Uterus (tissue), 2 donors: Measurements from ENCODE around the gene FAR1.

Experiments used
- POLR2A ChIP-seq, 2 donors: fragments of 450-650 bp; IDR thresholded peaks; one replicate each; pipeline ENCODE4 v1.6.1; 2016; ENCODE audit warnings: antibody characterized with exemption in 2 of 2, mild to moderate bottlenecking in 1 of 2, moderate library complexity in 1 of 2
- TF ChIP-seq, protein P1 (sequence below), 4 experiments: fragments of 200-600 bp in 2 of 4; fragments of 450-650 bp in 2 of 4; sonication (generic) in 2 of 4; IDR thresholded peaks; one replicate each; pipeline ENCODE4 v1.5.1; 2016 to 2019; ENCODE audit warnings: antibody characterized with exemption in 4 of 4, mild to moderate bottlenecking in 2 of 4, moderate library complexity in 1 of 4

DNA sequence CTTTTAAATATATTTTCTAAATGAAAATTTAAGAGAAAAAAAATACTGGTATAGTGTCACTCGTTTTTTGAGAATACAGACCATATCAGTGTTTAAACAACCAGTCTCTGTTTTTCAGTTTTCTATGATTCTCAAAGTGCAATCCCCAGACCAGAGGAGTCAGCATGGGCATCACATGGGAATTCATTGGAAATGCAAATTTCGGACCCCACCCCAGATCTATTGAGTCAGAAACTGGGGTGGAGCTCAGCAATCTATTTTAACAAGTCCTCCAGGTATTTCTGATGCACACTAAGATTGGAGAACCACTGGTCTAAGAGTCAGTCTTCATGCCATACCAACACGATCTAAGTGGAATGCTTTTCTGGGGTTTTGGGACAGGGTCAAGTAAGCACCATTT is 66.1 kb downstream of the FAR1 start:
- TF ChIP-seq, protein P1, sequence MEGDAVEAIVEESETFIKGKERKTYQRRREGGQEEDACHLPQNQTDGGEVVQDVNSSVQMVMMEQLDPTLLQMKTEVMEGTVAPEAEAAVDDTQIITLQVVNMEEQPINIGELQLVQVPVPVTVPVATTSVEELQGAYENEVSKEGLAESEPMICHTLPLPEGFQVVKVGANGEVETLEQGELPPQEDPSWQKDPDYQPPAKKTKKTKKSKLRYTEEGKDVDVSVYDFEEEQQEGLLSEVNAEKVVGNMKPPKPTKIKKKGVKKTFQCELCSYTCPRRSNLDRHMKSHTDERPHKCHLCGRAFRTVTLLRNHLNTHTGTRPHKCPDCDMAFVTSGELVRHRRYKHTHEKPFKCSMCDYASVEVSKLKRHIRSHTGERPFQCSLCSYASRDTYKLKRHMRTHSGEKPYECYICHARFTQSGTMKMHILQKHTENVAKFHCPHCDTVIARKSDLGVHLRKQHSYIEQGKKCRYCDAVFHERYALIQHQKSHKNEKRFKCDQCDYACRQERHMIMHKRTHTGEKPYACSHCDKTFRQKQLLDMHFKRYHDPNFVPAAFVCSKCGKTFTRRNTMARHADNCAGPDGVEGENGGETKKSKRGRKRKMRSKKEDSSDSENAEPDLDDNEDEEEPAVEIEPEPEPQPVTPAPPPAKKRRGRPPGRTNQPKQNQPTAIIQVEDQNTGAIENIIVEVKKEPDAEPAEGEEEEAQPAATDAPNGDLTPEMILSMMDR (IDR thresholded peaks at IDR 0.05): no peak
- TF ChIP-seq POLR2A (IDR thresholded peaks at IDR 0.05): no peak
